Measurements from ENCODE around the gene MIPEP.

Gene MIPEP

GRCh38 chr13:23685416-23685815, 203.8 kb downstream of the MIPEP start:
- no peaks in the 10 kb centered on the region for H3F3A ChIP-seq (ENCODE audit: control insufficient read depth, insufficient read depth)
- H3K4me2 ChIP-seq (ENCODE audit: low read length): no peak overlapping the region
- no peak for TF ChIP-seq EZH2phosphoT487 (IDR thresholded peaks at IDR 0.05; ENCODE audit: borderline replicate concordance, low read length)
- no peak for TF ChIP-seq CTCF (IDR thresholded peaks at IDR 0.05; ENCODE audit: low read depth, low read length, poor library complexity, severe bottlenecking)

GRCh38 chr13:23684647-23685046, 204.6 kb downstream of the MIPEP start:
- Histone ChIP-seq H3K9me3 (ENCODE audit: control insufficient read depth, insufficient read depth, low read length) (no peaks in the 10 kb centered on the region), H4K20me1 (ENCODE audit: control insufficient read depth, insufficient read depth, low read depth, low read length) (no peaks in the 10 kb centered on the region), H3K27me3 (ENCODE audit: control insufficient read depth, low read length) (no peaks in the 10 kb centered on the region), H3K4me3 (ENCODE audit: low read length) (no peak overlapping the region), H3K9me2 (replicated peaks; ENCODE audit: control insufficient read depth, low read length) (no peaks in the 10 kb centered on the region), H3K36me3 (ENCODE audit: control insufficient read depth, low read length) (no peaks in the 10 kb centered on the region), H3K4me2 (ENCODE audit: low read length) (no peak overlapping the region), H3K79me2 (ENCODE audit: control insufficient read depth, low read length) (no peaks in the 10 kb centered on the region), H3K4me1 (ENCODE audit: control insufficient read depth, low read length) (no peaks in the 10 kb centered on the region), H3F3A (ENCODE audit: control insufficient read depth, insufficient read depth) (no peaks in the 10 kb centered on the region), H3K27ac (ENCODE audit: low read depth, low read length) (no peak overlapping the region)
- no peak for TF ChIP-seq CTCF (IDR thresholded peaks at IDR 0.05; ENCODE audit: low read depth, low read length, poor library complexity, severe bottlenecking)
- TF ChIP-seq EZH2phosphoT487 (IDR thresholded peaks at IDR 0.05; ENCODE audit: borderline replicate concordance, low read length): no peak

More at GRCh38 chr13:23685416-23685815, 203.8 kb downstream of the MIPEP start:
- H3K27ac ChIP-seq (ENCODE audit: low read depth, low read length): no peak overlapping the region
- no peaks in the 10 kb centered on the region for H3K9me3 ChIP-seq (ENCODE audit: control insufficient read depth, insufficient read depth, low read length)
- no peaks in the 10 kb centered on the region for H3K27me3 ChIP-seq (ENCODE audit: control insufficient read depth, low read length)
- no peak overlapping the region for H3K4me3 ChIP-seq (ENCODE audit: low read length)
- H4K20me1 ChIP-seq (ENCODE audit: control insufficient read depth, insufficient read depth, low read depth, low read length): no peaks in the 10 kb centered on the region
- no peaks in the 10 kb centered on the region for H3K79me2 ChIP-seq (ENCODE audit: control insufficient read depth, low read length)
- no peaks in the 10 kb centered on the region for H3K9me2 ChIP-seq (replicated peaks; ENCODE audit: control insufficient read depth, low read length)
- no peaks in the 10 kb centered on the region for H3K4me1 ChIP-seq (ENCODE audit: control insufficient read depth, low read length)
- no peaks in the 10 kb centered on the region for H3K36me3 ChIP-seq (ENCODE audit: control insufficient read depth, low read length)

GRCh38 chr13:23683084-23683483, 206.1 kb downstream of the MIPEP start:
- H3K4me3 ChIP-seq (ENCODE audit: low read length): no peak overlapping the region
- TF ChIP-seq EZH2phosphoT487 (IDR thresholded peaks at IDR 0.05; ENCODE audit: borderline replicate concordance, low read length): no peak
- no peak for TF ChIP-seq CTCF (IDR thresholded peaks at IDR 0.05; ENCODE audit: low read depth, low read length, poor library complexity, severe bottlenecking)
- H3K4me2 ChIP-seq (ENCODE audit: low read length): no peak overlapping the region
- H3K79me2 ChIP-seq (ENCODE audit: control insufficient read depth, low read length): no peaks in the 10 kb centered on the region
- H3K27ac ChIP-seq (ENCODE audit: low read depth, low read length): no peak overlapping the region
- H3K27me3 ChIP-seq (ENCODE audit: control insufficient read depth, low read length): no peaks in the 10 kb centered on the region
- no peaks in the 10 kb centered on the region for H4K20me1 ChIP-seq (ENCODE audit: control insufficient read depth, insufficient read depth, low read depth, low read length)
- H3K9me3 ChIP-seq (ENCODE audit: control insufficient read depth, insufficient read depth, low read length): no peaks in the 10 kb centered on the region
- no peaks in the 10 kb centered on the region for H3K4me1 ChIP-seq (ENCODE audit: control insufficient read depth, low read length)
- H3K9me2 ChIP-seq (replicated peaks; ENCODE audit: control insufficient read depth, low read length): no peaks in the 10 kb centered on the region
- no peaks in the 10 kb centered on the region for H3F3A ChIP-seq (ENCODE audit: control insufficient read depth, insufficient read depth)
- H3K36me3 ChIP-seq (ENCODE audit: control insufficient read depth, low read length): no peaks in the 10 kb centered on the region
